Nephron progenitor cell (in vitro differentiated cells): ENCODE results near the gene NPIPB2.

ENCODE experiments used
- DNase-seq: peaks from one replicate; pipeline ENCODE4 v3.0.0; 2021
- H3K27ac Mint-ChIP-seq: 2 replicates; pipeline ENCODE4 v1.8.0; 2021; ENCODE audit warnings: mild to moderate bottlenecking, moderate library complexity, mixed read lengths
- H3K27me3 Mint-ChIP-seq: 2 replicates; pipeline ENCODE4 v1.8.0; 2021; ENCODE audit warnings: mild to moderate bottlenecking, low read depth, mixed read lengths; ENCODE audit not compliant: poor library complexity
- H3K36me3 Mint-ChIP-seq: 2 replicates; pipeline ENCODE4 v1.8.0; 2021; ENCODE audit warnings: low read depth, mixed read lengths
- H3K4me1 Mint-ChIP-seq: 2 replicates; pipeline ENCODE4 v1.8.0; 2021; ENCODE audit warnings: mixed read lengths
- H3K4me3 Mint-ChIP-seq: 2 replicates; pipeline ENCODE4 v1.8.0; 2021; ENCODE audit warnings: mild to moderate bottlenecking, moderate library complexity, mixed read lengths
- H3K9me3 Mint-ChIP-seq: 2 replicates; pipeline ENCODE4 v1.8.0; 2021; ENCODE audit warnings: mild to moderate bottlenecking, moderate library complexity, mixed read lengths
- TF ChIP-seq, protein P1 (sequence below): fragments of 200-600 bp; sonication (generic); IDR thresholded peaks from 2 replicates; pipeline ENCODE4 v1.5.0; 2021; ENCODE audit warnings: antibody characterized with exemption

NPIPB2 gene

DNA sequence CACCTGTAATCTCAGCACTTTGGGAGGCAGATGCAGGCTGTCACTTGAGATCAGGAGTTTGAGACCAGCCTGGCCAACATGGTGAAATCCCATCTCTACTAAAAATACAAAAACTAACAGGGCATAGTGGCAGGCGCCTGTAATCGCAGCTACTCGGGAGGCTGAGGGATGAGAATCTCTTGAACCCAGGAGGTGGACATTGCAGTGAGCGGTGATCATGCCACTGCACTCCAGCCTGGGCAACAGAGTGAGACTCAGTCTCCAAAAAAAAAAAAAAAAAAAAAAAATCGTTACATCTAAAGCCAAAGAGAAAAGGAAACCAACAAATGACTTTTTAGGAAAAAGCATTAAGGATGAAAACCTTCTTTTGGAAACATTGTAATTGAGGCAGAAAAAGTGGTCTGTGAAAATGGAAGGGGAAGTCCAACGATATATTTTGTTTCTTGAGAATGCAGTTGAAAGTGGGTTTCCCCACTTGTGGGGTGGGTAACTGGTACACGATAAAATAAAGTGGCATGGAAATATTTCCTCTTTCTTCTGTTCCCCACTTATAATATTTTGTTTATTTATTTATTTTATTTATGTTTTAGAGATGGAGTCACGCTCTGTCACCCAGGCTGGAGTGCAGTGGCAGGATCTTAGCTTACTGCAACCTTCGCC is 37.3 kb upstream of the NPIPB2 start:
- Mint-ChIP-seq H3K4me1 (peaks cover 39% of the 10 kb centered on the region), H3K36me3 (peaks cover 9% of the 10 kb centered on the region), H3K27me3 (peaks cover 18% of the 10 kb centered on the region), H3K4me3 (no peak overlapping the region), H3K9me3 (no peaks in the 10 kb centered on the region), H3K27ac (no peak overlapping the region)
- TF ChIP-seq, protein P1, sequence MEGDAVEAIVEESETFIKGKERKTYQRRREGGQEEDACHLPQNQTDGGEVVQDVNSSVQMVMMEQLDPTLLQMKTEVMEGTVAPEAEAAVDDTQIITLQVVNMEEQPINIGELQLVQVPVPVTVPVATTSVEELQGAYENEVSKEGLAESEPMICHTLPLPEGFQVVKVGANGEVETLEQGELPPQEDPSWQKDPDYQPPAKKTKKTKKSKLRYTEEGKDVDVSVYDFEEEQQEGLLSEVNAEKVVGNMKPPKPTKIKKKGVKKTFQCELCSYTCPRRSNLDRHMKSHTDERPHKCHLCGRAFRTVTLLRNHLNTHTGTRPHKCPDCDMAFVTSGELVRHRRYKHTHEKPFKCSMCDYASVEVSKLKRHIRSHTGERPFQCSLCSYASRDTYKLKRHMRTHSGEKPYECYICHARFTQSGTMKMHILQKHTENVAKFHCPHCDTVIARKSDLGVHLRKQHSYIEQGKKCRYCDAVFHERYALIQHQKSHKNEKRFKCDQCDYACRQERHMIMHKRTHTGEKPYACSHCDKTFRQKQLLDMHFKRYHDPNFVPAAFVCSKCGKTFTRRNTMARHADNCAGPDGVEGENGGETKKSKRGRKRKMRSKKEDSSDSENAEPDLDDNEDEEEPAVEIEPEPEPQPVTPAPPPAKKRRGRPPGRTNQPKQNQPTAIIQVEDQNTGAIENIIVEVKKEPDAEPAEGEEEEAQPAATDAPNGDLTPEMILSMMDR, result no peak
- DNase-seq, result no peak

DNA sequence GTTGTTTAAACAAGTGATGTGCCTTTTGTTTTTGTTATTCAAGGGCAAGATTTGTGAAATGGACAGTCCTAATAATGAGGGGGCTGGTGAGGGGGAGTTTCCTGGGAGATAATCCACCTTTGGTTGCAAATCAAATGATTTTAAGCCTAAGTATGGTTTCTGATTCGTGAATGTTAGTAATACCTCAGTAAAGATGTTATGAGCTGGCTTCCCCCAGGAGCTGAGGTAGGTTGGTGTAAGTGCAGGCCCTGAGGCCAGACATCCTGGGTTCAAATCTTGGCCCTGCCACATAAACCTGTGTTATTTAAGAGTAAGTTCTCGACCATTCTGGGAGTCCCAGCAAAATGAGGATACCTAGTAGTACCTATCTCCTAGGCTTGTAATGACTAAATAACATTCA is 36.2 kb upstream of the NPIPB2 start:
- Mint-ChIP-seq H3K27ac (no peak overlapping the region), H3K4me1 (peaks cover 39% of the 10 kb centered on the region), H3K4me3 (peak overlapping the region; percentile 99), H3K36me3 (peaks cover 15% of the 10 kb centered on the region), H3K9me3 (no peaks in the 10 kb centered on the region), H3K27me3 (peaks cover 21% of the 10 kb centered on the region)
- TF ChIP-seq, protein P1, result no peak
- DNase-seq, result no peak

DNA sequence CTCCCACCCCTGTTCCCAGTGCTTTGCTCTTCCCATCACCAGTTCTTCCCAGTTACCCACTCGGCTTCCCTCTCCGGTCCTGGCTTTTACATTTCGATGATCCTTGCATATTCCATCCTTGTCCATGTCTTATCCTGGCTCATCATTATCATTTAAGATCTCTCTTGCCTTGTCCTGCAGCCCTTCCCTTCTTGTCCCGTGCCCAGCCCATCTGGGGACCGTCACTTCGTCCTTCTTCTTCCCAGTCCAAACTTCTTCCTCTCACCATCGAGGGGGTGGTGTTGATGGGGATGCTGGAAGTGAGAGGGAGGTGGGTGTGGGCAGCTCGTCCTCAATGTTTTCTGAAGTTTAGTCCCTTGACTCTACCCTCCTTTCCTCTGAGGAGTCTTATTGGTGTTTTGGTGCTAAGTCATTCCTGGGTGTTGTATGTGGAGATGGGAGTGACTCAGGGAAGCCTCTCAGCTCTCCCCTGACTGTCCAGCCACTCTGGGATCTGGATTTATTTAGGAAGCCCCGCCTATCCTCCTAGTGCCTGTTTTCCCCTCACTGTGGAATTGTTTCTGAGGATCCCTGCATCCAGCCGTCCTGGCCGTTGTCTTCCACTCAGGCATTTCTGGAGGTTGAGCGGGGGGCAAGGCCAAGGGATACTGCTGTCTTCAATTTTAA is 35.7 kb upstream of the NPIPB2 start:
- Mint-ChIP-seq H3K27me3 (peaks cover 21% of the 10 kb centered on the region), H3K36me3 (peaks cover 16% of the 10 kb centered on the region), H3K9me3 (no peaks in the 10 kb centered on the region), H3K27ac (no peak overlapping the region), H3K4me3 (peak overlapping the region; percentile 99), H3K4me1 (peaks cover 39% of the 10 kb centered on the region)
- DNase-seq, result no peak
- TF ChIP-seq, protein P1, result no peak

DNA sequence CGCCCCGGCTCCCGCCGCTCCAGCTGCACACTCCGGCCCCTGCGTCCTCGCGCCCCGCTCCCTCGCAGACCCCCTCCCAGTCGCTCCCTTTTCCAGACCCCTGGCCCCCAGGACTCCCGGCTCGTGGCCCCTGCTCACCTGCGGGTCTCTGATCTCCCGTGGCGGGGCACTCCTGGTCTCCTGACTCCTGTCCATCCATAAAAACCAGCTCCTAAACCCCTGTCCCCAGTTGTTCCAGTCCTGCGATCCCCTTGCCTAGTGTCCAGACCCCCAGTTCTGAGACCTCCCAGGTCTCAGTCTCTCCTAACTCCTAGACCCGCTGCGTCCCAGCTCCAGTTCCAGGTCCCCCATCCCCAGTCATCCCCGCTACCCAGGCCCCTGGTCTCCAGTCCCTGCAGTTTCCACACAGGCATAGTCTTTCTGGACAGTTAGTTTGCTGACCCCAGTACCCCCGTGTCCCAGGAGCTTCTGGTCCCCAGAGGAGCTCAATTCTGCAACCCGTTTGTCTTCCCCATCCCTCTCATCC is 35.1 kb upstream of the NPIPB2 start:
- no peak for DNase-seq
- H3K9me3 Mint-ChIP-seq, result no peaks in the 10 kb centered on the region
- TF ChIP-seq, protein P1, result no peak
- H3K27ac Mint-ChIP-seq, result peak overlapping the region; percentile 42
- peaks cover 21% of the 10 kb centered on the region for H3K27me3 Mint-ChIP-seq
- H3K4me1 Mint-ChIP-seq, result peaks cover 36% of the 10 kb centered on the region
- peak overlapping the region; percentile 99 for H3K4me3 Mint-ChIP-seq
- peaks cover 21% of the 10 kb centered on the region for H3K36me3 Mint-ChIP-seq

DNA sequence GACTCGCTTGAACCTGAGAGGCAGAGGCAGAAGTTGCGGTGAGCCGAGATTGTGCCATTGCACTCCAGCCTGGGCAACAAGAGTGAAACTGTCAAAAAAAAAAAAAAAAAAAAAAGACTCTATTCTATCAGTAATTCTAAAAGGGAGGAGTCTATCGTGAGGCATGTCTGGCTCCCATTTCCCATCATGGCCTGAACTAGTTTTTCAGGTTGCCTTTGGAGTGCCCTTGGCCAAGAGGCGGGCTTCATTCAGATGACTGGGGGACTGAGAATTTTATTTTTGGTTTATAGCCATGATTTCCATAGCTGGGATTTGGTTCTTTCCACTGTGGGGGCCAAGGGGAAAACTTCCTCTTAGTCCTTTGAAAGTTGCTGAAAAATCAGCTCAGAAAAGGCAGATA is 31.2 kb upstream of the NPIPB2 start:
- Mint-ChIP-seq H3K9me3 (no peaks in the 10 kb centered on the region), H3K27me3 (peaks cover 9% of the 10 kb centered on the region), H3K36me3 (peaks cover 21% of the 10 kb centered on the region), H3K27ac (no peak overlapping the region), H3K4me1 (peaks cover 26% of the 10 kb centered on the region), H3K4me3 (no peak overlapping the region)
- TF ChIP-seq, protein P1, result no peak
- no peak for DNase-seq
